Endothelial cell of umbilical vein (primary cell): Measurements from ENCODE around the gene NXT1. TPM values are rescaled to one million over a fixed set of nuclear protein-coding genes. Genes with fewer than 3 reads are reported as not detected.

Experiments used
- BruUV-seq: library from RNA; stranded (reverse); fragments of 400-500 nt; replicated peaks from 2 replicates; lab custom pipeline; 2021; lab: Mats Ljungman, UMichigan
- CTCF ChIA-PET: fragments of 300-600, 350-600 bp; sonication (Branson Sonifier 250); formaldehyde crosslinking; loops from one replicate; lab custom pipeline; 2021; ENCODE audit warnings: antibody characterized with exemption, inconsistent platforms; lab: Charles Lee
- POLR2A ChIA-PET: fragments of 300-600, 350-600 bp; sonication (Branson Sonifier 250); formaldehyde crosslinking; loops from one replicate; lab custom pipeline; 2021; ENCODE audit warnings: antibody characterized with exemption, inconsistent platforms; lab: Charles Lee
- DNase-seq: peaks from one replicate; pipeline ENCODE4 v3.0.0-alpha.2; 2011; ENCODE audit warnings: low read depth, low spot score
- FAIRE-seq: peaks from 2 replicates; lab custom pipeline; 2011; peaks lifted over from hg19 to GRCh38; lab: Jason Lieb, UNC
- H2AFZ ChIP-seq: 2 replicates; pipeline ENCODE4 v1.6.0; 2012; ENCODE audit warnings: low read depth, low read length, control low read depth, inconsistent platforms
- H3K27ac ChIP-seq: 2 replicates; pipeline ENCODE4 v1.5.1; 2011; ENCODE audit warnings: low read depth, mild to moderate bottlenecking, control low read depth, low read length, moderate library complexity; ENCODE audit not compliant: insufficient read depth
- H3K27me3 ChIP-seq, 2 experiments: 2 replicates each; pipeline versions ENCODE4 v1.6.0 to v1.6.1; 2011; ENCODE audit warnings: low read length in 2 of 2, mixed read lengths in 1 of 2; ENCODE audit not compliant: control insufficient read depth in 2 of 2, insufficient read depth in 2 of 2
- H3K36me3 ChIP-seq, 2 experiments: 2 replicates in 1 of 2; 3 replicates in 1 of 2; pipeline ENCODE4 v1.5.1; 2011; ENCODE audit warnings: low read length in 2 of 2, mild to moderate bottlenecking in 1 of 2, moderate library complexity in 1 of 2; ENCODE audit not compliant: control insufficient read depth in 2 of 2, insufficient read depth in 2 of 2; ENCODE audit errors: extremely low read depth in 1 of 2
- H3K4me1 ChIP-seq: 3 replicates; pipeline ENCODE4 v1.5.1; 2011; ENCODE audit warnings: mild to moderate bottlenecking, low read length; ENCODE audit not compliant: control insufficient read depth, insufficient read depth; ENCODE audit errors: extremely low read depth
- H3K4me2 ChIP-seq: 2 replicates; pipeline ENCODE4 v1.6.1; 2011; ENCODE audit warnings: low read length, control low read depth, mixed read lengths; ENCODE audit not compliant: insufficient read depth
- H3K4me3 ChIP-seq, 3 experiments: fragments of 200-600 bp in 1 of 3; sonication (generic), shearing (Covaris generic) in 1 of 3; replicated peaks in 1 of 3; 2 replicates each; pipeline ENCODE4 v1.5.1; 2011 to 2016; ENCODE audit warnings: control low read depth in 3 of 3, low read length in 3 of 3, mild to moderate bottlenecking in 2 of 3, inconsistent platforms in 1 of 3, low read depth in 1 of 3, moderate library complexity in 1 of 3; ENCODE audit not compliant: insufficient read depth in 1 of 3
- H3K79me2 ChIP-seq: 2 replicates; pipeline ENCODE4 v1.6.0; 2012; ENCODE audit warnings: low read length, inconsistent platforms; ENCODE audit not compliant: control insufficient read depth, insufficient read depth
- H3K9ac ChIP-seq: replicated peaks from 2 replicates; pipeline ENCODE3; 2011; ENCODE audit warnings: low read length, control low read depth; ENCODE audit not compliant: insufficient read depth; ENCODE audit errors: extremely low read depth
- H3K9me1 ChIP-seq: replicated peaks from 3 replicates; pipeline ENCODE4 v1.6.0; 2011; ENCODE audit warnings: mild to moderate bottlenecking, low read length; ENCODE audit not compliant: control insufficient read depth, insufficient read depth; ENCODE audit errors: extremely low read depth
- H3K9me3 ChIP-seq: replicated peaks from 2 replicates; pipeline ENCODE4 v1.5.1; 2012; ENCODE audit warnings: low read length, inconsistent platforms; ENCODE audit not compliant: control insufficient read depth, insufficient read depth
- H4K20me1 ChIP-seq: replicated peaks from 2 replicates; pipeline ENCODE3; 2011; ENCODE audit warnings: mild to moderate bottlenecking, low read length; ENCODE audit not compliant: control insufficient read depth, insufficient read depth; ENCODE audit errors: extremely low read depth
- CTCF ChIP-seq, 2 donors: IDR thresholded peaks; 1 replicate in 1 of 2; 2 replicates in 1 of 2; pipeline ENCODE4 v1.5.1; 2011; ENCODE audit warnings: low read length in 2 of 2, mild to moderate bottlenecking in 2 of 2, moderate library complexity in 2 of 2, control low read depth in 1 of 2, inconsistent platforms in 1 of 2, low read depth in 1 of 2; ENCODE audit not compliant: insufficient read depth in 1 of 2; ENCODE audit errors: extremely low read depth in 1 of 2
- EZH2 ChIP-seq: IDR thresholded peaks from 2 replicates; pipeline ENCODE4 v1.6.1; 2012; ENCODE audit warnings: borderline replicate concordance, low read depth, mild to moderate bottlenecking, moderate library complexity, low read length, inconsistent platforms; ENCODE audit not compliant: severe bottlenecking
- FOS ChIP-seq: IDR thresholded peaks from 2 replicates; pipeline ENCODE4 v1.6.1; 2011; ENCODE audit warnings: mild to moderate bottlenecking, low read length, moderate library complexity, borderline replicate concordance; ENCODE audit not compliant: insufficient read depth
- GATA2 ChIP-seq: IDR thresholded peaks from 2 replicates; pipeline ENCODE4 v1.7.0; 2011; ENCODE audit warnings: low read depth, mild to moderate bottlenecking, moderate library complexity, mixed read lengths, low read length; ENCODE audit not compliant: insufficient read length, insufficient read depth
- JUN ChIP-seq: IDR thresholded peaks from 2 replicates; pipeline ENCODE4 v1.6.1; 2011; ENCODE audit warnings: borderline replicate concordance, low read depth; ENCODE audit not compliant: insufficient read length, insufficient read depth
- MAX ChIP-seq: IDR thresholded peaks from 2 replicates; pipeline ENCODE4 v1.6.1; 2011; ENCODE audit not compliant: insufficient read depth, insufficient read length
- MYC ChIP-seq: IDR thresholded peaks from one replicate; pipeline ENCODE4 v1.6.1; 2011; ENCODE audit warnings: mild to moderate bottlenecking, low read depth, low read length
- POLR2A ChIP-seq: IDR thresholded peaks from 2 replicates; pipeline ENCODE4 v1.6.1; 2012; ENCODE audit warnings: low read depth, mild to moderate bottlenecking, control low read depth, low read length
- POLR2AphosphoS5 ChIP-seq: IDR thresholded peaks from 2 replicates; pipeline ENCODE4 v1.6.1; 2012; ENCODE audit warnings: low read depth, mild to moderate bottlenecking, control low read depth, low read length, moderate library complexity; ENCODE audit not compliant: insufficient read depth
- dilution Hi-C: fragments of 300-500 bp; cut with MboI; formaldehyde crosslinking; loops from one replicate; pipeline ENCODE4 v1.15.0; 2019; ENCODE audit warnings: low sequenced_read_pairs; ENCODE audit not compliant: extremely low pct_ligation_motif_present
- intact Hi-C: fragments of 100-400 bp; cut with micrococcal nuclease; formaldehyde crosslinking; loops from one replicate; pipeline ENCODE4 v1.10.0; 2022
- polyA plus RNA-seq, 4 experiments: library from polyadenylated mRNA; depleted of rRNA in 3 of 4; stranded (reverse) in 3 of 4; unstranded in 1 of 4; fragments of >200 nt; gene quantifications; 2 replicates each; pipeline versions ENCODE4 v1.2.1 to v1.2.3, GENCODE V29; 2011 to 2012; ENCODE audit warnings: missing spikeins in 1 of 4
- total RNA-seq: library from RNA; stranded (reverse); gene quantifications from 2 replicates; pipeline ENCODE4 v1.2.3, GENCODE V29; 2021

The NXT1 gene
- total and polyA plus RNA-seq, 2 donors (not counting 3 experiments of a cell fraction or from before 2014, with no cell fraction given): 27.1 to 39.2 TPM

- Histone ChIP-seq H3K9me1 (no peaks in the 10 kb centered on the region), H3K4me1 (peaks cover 9% of the 10 kb centered on the region), H3K4me3 (no peak overlapping the region), H4K20me1 (no peaks in the 10 kb centered on the region), H3K9me3 (no peaks in the 10 kb centered on the region), H3K79me2 (no peaks in the 10 kb centered on the region), H3K4me2 (peak overlapping the region; percentile 31), H3K36me3 (no peaks in the 10 kb centered on the region), H2AFZ (no peak overlapping the region), H3K27me3 (no peaks in the 10 kb centered on the region), H3K9ac (no peak overlapping the region), H3K27ac (no peak overlapping the region)
- dilution Hi-C loops: no loop called here
- ChIA-PET CTCF (interaction anchor here (0.9 to 1.8 kb wide), 12 partner anchors 9 to 994 kb away, joined by 3 to 7 read pairs (median 4); no protein-coding TSS in a partner anchor), POLR2A (no interaction called here)
- no TSS peak for BruUV-seq
- FAIRE-seq (no peak), DNase-seq (no peak)
- intact Hi-C loops: no loop called here
- TF ChIP-seq POLR2AphosphoS5 (no peak), POLR2A (no peak), GATA2 (no peak), MAX (no peak), MYC (no peak), FOS (no peak), CTCF (IDR thresholded peaks at IDR 0.05; ENCODE audit: extremely low read depth in 1 of 2, insufficient read depth in 1 of 2, low read depth in 1 of 2, low read length in 2 of 2) (no peak), EZH2 (no peak), JUN (no peak)
Observed at GRCh38 chr20:23332467-23332866, 18.1 kb upstream of the NXT1 start.
